ENCODE measurements around the gene SELE.
"Not testable (repeated sequence)": the region's sequence is repeated elsewhere in the genome, so short reads cannot be mapped to it uniquely, and the experiment has no call there.

The SELE gene

DNA sequence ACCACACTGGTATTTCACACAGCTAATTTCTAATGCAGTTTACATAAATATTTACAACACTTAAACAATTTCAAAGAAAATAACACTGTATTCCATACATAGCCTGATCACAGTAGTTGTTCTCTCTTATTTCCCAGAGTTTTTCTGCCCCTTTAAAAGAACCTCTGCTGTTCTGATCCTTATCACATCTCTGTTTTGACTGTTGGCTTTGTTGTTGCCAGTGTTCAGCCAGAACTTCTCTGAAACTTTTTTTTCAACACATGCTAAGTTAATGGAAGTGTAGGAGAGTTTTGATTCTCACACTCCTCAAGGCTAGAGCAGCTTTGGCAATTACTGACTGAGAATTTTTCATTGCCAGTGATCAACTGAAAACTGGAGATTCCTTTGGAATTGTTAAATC, 11.1 kb downstream of the SELE start:
- no peak for DNase-seq (ENCODE audit: low read depth)

DNA sequence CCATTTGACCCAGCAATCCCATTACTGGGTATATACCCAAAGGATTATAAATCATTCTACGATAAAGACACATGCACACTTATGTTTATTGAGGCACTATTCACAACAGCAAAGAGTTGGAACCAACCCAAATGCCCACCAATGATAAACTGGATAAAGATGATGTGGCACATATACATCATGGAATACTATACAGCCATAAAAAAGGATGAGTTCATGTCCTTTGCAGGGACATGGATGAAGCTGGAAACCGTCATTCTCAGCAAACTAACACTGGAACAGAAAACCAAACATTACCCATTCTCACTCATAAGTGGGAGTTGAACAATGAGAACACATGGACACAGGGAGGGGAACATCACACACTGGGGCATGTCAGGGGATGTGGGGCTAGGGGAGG, 18.8 kb downstream of the SELE start:
- DNase-seq (ENCODE audit: low read depth), result not testable (repeated sequence)

DNA sequence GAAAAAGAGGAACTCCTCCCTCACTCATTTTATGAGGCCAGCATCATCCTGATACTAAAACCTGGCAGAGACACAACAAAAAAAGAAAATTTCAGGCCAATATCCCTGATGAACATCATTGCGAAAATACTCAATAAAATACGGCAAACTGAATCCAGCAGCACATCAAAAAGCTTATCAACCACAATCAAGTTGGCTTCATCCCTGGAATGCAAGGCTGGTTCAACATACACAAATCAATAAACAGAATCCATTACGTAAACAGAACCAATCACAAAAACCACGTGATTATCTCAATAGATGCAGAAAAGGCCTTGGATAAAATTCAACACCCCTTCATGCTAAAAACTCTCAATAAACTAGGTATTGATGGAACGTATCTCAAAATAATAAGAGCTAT, 20.8 kb downstream of the SELE start:
- DNase-seq (ENCODE audit: low read depth), result not testable (repeated sequence)

DNA sequence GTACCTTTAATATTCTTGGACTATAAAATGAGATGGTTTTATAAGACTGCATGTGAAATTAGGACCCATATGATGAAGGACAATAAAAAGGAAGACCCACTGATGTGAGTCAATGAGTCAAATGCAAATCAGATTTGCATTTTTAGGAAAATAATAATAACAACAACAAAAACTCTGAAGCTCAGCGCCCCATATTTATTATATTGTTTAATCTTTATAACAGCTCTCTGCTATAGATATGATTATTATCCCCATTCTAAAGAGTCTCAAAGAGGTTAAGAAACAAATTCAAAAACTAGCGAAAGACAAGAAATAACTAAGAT, 21.6 kb downstream of the SELE start:
- no peak for DNase-seq (ENCODE audit: low read depth)

DNA sequence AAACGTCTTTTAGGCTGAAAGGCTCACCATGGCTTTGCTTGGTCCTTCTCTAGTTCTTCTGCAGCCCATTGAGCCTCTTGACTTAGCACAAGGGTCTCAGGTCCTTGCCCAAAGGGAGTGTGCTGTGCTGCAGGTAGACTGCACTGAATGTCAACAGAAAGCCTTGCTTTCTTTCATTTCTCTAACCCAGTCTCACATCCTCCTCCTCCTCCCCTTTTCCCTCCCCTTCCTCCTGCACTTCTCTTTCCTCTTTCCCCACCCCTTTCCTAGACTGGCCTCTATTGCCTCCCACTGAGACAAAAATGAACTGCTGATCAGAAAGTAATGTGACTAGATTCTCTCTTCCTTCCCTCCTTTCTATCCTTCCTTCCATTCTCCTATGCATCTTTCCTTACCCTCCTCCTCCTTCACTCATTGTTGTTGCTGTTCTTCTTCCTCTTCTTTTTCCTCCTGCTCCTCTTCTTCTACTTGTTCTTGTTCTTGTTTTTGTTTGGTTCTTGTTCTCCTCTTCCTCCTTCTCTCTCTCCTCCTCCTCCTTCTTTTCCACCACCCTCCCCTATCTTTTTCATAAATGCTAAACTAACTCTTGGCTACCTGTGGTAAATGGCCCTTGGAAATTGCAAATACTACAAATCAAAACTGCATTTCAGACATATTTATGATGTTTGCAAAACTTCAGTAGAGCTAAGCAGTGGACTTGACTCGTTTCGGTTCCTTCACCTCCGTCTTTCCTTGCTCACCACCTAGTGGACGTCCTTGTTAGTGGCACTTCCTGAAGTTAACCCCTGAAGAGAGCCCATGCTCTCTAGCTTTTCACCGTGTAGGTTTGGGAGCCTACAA, 22.2 kb downstream of the SELE start, which contains the start of gene SELL:
Gene SELL (minus strand): TSS at position 152 of the 840 bp plus-strand sequence. CDS start 122 bp downstream, at position 30.
- peak; percentile 61 for DNase-seq (ENCODE audit: low read depth)

DNA sequence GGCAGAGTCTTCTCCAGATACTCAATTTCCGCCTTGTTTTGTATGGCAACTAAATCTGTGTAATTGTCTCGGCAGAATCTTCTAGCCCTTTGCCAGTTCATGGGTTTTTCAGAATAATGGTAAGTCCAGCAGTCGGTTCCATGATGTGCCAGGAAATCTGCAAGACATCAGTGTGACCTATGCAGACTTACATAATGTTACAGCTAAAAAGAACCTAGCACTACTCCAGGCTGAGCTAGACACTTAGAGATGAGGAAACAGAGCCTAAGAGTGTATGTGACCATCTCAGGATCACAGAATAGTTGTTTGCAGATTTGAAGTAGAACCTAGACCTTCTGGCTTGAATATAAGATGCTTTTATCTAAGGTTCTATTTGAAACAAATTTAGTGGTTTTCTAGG, 25.2 kb downstream of the SELE start:
- DNase-seq (ENCODE audit: low read depth), result no peak

DNA sequence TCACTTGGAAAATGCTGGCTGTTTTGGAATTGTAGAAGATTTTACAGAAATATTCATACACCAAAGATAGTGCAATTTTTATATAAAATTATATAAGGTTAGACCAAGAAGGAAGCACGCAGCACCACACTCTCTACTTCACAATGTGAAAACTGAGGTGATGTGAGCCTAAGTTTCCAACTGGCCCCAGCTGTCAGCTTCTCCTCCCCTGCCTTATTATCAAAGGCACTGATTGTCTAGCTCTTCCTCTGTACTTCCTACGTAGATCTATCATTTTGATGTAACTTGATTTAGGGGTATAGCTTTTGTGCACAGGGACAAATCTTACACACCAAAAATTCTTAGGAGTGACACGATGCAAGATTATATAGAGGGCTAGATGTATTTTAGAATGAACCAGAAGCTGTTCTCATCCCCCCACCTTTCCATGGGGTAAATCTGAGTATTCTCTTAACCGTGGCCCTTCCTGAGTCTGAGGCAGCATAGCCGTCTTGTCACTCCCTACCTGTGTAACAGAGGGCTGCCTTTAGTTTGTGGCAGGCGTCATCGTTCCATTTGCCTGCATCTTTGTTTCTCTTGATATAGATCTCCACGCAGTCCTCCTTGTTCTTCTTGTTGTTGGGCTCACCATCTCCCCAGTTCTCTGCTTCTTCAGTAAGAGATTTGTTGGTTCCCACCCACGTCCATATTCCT, 25.8 kb downstream of the SELE start:
- no peak for DNase-seq (ENCODE audit: low read depth)

DNA sequence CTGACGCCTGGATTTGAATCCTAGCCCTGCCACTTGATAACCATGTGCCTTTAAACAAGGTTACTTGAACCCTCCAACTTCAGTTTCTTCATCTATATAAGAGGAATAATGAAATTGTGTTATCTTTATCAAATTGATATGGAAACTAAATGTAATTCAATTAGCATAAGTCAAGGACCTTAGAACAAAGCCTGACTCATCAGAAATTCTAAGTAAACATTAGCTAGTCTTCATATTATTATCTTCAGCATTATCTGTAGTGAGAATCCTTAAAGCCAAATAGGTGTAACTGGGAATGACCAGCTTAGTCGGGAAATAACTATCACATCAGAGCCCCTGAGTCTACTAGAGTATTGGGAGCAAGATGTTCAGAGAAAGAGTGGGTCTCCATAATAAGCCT, 29.1 kb downstream of the SELE start:
- no peak for DNase-seq (ENCODE audit: low read depth)

DNA sequence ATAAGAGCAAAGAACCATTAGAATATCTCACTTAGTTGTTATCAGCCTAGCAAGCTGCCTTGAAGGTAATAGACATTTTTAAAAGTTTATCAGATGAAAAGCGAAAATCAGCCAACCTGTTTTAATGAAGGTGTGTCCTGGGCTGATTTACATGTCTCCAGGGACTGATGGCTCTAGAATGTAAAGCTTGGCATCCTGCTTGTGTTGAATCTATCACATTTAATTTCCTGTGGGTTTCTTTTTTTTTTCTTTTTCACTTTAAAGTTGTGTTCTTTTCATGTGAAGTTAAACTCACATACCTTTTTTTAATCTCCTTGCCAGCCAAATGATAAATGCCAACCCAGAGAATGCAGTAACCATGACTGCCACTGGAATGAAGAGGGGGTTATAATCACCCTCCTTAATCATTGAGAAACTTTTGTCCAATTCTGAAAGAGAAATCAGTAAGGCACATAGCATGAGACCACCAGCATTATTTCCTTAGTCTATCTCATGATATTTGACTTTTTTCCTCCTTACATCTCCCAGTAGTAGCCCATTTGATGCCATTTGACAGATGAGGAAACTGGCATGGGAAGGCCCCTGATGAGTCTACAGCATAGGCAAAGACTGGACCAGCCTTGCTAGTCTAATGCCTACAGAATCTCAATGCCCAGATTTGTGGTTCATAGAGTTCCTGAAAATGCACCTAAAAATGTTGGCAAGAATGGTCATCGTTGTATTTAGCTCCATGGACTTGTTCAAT, 32.4 kb downstream of the SELE start:
- DNase-seq (ENCODE audit: low read depth), result no peak

DNA sequence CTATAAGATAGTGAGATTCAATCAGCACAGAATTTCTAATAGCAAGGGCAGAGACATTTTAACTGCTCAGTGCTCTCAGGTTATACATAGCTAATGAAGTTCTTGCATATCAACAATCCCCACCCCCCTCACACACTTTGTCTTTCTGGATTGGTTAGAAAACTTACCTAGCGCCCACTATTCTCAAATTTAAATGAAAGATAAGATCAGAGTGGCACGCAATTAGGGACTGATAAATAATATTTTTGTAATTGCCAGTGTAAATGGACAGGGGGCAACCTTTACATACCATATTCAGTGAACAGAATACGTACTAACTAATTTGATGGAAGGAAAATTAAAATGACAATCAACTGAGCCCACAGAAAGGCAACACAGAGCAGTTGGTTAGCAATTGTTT, 34.2 kb downstream of the SELE start:
- no peak for DNase-seq (ENCODE audit: low read depth)

DNA sequence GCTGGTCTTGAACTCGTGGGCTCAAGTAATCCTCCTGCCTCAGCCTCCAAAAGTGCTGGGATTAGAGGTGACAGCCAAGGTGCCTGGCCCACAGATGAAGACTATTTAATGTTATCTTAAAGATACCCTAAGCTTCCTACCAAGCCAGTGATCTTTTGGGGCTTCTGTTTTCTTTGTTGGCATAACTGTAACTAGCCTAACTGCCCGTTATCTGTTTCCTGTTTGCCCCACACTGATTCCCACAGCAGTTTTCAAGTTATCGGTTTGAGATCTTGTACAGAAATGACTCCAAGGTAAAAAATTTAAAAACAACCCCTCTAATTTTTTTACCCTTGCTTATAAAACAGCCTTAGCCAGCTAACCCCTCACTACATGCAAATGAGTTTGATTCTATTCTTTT, 34.9 kb downstream of the SELE start:
- DNase-seq (ENCODE audit: low read depth), result no peak

DNA sequence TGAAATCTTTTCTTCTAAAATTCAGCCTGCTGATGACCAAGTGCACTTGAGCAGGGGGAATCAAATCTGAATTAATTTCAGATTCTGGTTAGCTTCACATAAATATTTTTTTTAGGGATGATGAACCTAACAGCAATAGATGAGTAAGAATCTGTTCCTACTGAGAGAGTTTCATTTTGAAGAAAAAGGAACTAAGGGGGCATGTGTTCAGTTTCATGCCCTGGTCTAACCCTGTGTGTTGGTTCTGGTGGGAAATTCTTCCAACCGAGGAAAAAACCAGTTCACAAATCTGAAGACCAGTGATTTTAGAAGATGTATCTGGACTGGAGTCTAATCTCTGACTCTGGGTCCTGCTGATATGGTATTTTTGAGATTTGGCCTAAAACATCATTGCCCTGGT, 36.1 kb downstream of the SELE start:
- DNase-seq (ENCODE audit: low read depth), result no peak

DNA sequence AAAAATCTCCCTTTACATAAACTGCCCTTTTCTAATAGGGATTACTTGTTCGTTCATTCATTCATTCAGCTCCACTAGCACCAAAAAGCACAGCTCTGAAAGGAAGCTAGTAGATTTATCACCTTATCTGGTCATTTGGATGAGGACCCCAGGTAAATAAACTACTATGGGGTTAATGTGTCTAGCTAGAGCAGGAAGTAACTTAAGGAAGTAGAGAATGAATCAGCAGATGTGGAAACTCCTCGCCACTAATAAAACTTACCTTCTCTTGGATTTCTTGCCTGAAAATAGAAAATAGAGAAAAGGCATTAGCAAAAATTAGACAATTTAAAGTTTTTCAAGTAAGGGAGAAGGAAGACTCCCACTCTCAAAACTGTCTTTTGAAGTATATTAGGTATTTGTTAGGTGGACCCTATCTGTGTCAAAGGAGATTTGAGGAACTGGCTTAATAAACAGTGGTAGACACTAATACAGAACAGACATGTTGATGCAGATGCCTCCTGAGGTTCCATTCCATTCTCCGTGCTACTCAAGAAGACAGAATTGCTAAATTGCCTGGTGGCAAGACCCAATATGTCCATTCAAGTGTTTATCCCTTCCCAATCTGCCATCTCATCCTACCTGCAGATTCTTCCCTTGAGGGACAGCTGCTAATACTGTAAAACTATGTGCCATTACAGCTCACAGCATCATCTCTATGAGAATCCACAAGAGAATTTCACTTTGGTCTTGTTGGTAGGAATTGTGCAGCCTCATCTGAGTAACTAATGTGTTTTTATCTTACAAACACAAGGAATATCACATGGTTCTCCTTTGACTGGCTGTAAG, 37.4 kb downstream of the SELE start:
- no peak for DNase-seq (ENCODE audit: low read depth)

DNA sequence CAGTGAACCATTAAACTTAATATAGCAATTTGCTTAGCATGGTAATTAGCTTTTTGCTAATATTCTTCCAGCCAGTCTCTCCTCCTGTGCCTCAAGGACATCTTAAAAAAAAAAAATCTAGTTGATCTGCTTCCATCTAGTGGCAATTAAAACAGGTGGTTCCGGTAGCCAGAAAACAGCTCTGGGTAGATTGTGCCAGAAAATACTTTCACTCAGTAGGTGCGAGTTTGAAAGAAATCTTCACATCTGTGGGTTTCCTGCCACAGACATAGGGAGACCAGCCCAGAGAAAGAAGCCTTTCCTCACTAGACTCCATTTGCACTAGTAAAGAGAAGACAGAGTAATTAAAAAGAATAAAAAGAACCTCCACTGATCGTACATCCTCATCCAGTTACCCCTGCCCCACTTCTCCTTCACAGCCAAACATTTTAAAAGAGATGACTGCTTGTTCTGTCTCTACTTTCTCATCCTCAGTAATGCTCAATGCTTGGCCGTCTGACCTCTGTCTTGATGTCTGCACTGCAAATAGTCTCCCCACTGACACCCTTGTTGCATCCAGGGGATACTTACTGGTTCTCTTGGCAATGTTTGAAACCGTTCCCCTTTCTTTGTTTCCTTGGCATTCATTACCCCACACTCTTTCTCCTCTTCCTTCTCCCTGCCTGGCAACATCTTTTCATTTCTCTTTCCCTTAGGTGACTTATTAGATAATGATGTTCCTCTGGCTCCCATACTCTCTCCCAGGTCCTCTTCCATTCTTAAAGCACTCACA, 39.4 kb downstream of the SELE start:
- no peak for DNase-seq (ENCODE audit: low read depth)

DNA sequence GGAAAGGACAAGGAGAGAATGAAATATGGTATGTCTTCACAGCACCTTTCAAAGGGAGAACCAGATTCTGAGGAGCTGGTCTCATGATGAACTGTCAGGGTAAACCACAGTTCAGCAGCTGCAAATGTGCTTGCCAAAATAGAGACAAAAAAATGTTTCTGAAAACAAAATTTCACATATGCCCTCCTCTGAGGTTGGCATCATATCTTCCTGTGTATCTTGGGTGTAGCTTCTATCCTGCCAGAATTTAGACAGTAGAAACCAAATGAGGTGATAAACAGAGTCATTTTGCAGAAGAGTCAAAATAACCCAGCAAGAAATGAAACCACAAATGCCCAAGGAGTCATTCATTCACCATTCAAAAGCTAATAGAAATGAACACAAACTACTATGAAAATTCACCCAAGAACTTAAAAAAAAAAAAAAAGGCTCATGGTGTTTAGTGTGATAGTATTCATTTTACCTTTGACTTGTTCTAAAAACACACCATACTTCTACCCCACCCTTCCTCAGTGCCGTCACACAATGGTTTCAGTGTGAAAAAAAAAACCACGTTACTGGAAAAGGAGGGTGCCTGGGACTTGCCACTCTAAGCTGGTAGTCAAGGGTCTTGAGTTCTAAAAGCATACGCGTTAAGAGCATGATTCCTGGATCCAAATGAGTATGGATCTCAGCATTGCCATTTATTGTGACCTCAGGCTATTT, 41.0 kb downstream of the SELE start:
- DNase-seq (ENCODE audit: low read depth), result no peak

DNA sequence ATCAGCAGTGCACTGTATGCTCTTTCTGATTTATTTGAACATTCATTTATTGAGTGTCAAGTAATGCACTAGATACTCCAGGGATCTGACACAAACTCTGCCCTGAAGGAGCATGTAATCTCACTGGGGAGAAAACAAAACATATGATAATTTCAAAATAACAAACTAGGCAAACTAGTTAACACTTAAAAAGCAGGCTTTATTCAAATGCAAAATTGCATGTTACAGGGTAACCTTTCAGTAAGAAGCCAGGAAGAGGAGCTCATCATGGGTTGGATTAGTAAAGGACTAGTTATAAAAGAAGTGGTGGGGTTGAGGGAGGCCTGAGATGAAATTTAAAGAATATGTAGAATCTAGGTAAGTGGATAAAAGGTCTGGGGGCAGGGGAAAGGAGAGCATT, 43.4 kb downstream of the SELE start:
- DNase-seq (ENCODE audit: low read depth), result no peak

DNA sequence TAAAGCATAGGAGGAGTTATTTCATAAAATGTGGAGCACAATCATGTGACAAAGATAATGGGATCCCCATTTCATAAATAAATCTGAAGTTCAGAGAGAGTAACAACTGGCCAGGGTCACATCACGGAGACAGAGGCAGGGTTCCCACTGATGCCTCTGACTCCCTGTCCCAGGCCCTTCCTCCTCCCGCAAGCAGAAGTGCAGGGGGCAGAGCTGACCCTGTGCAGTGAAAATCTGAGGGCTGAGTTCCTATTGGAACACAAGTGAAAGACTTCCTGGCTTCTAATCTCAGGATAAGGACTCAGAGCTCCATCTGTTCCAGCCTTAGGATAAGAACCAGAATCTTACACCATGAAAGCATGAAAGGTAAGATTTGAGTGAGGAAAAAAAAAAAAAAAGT, 44.5 kb downstream of the SELE start:
- no peak for DNase-seq (ENCODE audit: low read depth)

DNA sequence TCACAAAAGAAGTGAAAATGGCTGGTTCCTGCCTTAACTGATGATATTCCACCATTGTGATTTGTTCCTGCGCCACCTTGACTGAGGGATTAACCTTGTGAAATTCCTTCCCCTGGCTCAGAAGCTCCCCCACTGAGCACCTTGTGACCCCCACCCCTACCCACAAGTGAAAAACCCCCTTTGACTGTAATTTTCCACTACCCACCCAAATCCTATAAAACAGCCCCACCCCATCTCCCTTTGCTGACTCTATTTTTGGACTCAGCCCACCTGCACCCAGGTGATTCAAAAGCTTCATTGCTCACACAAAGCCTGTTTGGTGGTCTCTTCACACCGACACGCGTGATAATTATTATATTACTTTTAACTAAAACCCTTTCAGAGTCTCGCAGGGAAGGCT, 45.5 kb downstream of the SELE start:
- not testable (repeated sequence) for DNase-seq (ENCODE audit: low read depth)

DNA sequence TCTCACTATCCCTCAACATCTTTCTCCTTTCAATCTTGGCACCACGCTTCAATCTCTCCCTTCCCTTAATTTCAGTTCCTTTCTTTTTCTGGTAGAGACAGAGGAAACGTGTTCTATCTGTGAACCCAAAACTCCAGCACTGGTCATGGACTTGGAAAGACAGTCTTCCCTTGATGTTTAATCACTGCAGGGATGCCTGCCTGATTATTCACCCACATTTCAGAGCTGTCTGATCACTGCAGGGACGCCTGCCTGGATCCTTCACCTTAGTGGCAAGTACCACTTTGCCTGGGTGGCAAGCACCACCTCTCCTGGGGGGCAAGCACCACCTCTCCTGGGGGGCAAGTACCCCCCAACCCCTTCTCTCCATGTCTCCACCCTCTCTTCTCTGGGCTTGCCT, 50.2 kb downstream of the SELE start:
- no peak for DNase-seq (ENCODE audit: low read depth)

DNA sequence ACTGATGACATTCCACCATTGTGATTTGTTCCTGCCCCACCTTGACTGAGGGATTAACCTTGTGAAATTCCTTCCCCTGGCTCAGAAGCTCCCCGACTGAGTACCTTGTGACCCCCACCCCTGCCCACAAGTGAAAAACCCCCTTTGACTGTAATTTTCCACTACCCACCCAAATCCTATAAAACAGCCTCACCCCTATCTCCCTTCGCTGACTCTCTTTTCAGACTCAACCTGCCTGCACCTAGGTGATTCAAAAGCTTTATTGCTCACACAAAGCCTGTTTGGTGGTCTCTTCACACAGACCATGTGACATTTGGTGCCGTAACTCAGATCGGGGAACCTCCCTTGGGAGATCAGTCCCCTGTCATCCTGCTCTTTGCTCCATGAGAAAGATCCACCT, 50.7 kb downstream of the SELE start:
- not testable (repeated sequence) for DNase-seq (ENCODE audit: low read depth)

DNA sequence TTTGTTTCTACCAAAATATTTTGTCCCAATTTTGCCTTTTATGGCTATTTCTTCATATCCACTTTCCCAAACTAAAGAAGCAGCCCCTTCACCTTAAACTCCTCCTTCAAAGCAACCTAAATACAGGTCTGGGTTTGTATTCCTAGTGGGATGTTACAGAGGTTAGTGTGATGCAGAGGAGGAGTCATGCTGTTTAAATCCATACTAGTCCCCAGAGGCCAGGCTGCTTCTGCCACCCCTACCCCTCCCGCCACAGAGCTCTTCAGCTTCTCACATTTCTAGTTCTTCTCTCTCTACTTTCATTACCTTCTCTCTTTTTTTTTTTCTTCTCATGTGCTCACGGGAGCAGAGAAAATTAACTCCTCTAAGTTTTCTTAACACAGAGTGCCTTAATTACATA, 51.8 kb downstream of the SELE start:
- no peak for DNase-seq (ENCODE audit: low read depth)

All from stimulated activated CD8-positive, alpha-beta memory T cell treated with anti-CD3 and anti-CD28 coated beads, Interleukin-15, amount 100 ng/mL, for 1 hour (primary cell).